ENCODE results near the gene R3HDM2. TPM values are rescaled to one million over a fixed set of nuclear protein-coding genes. Genes with fewer than 3 reads are reported as not detected.

R3HDM2 gene
- total RNA-seq, 4 donors from 2014 or later = 30.3 to 41.5 (median 35.1) TPM

DNA sequence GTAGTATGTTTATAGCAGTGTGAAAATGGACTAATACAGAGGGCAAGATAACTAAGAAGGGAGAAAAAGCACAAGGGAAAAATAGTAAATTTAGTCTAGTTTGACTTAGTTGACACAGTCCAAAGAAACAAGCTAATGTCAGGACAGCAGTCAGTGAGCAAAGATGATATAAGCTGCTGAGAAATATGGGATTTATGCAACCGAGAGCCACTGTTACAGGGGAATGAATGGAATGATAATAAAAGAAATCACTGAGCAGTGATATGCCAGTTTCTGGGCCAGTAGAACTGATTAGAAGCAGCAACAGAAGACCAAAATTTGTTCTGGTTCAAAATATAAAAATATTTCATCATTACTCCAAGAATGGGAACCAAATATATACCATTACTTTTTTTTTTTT lies 60.1 kb downstream of the R3HDM2 start:
- WGBS = 49% methylated on average over 1 of the region's 1 CpG
- intact Hi-C loops (cut with DNase I) = no loop called here

DNA sequence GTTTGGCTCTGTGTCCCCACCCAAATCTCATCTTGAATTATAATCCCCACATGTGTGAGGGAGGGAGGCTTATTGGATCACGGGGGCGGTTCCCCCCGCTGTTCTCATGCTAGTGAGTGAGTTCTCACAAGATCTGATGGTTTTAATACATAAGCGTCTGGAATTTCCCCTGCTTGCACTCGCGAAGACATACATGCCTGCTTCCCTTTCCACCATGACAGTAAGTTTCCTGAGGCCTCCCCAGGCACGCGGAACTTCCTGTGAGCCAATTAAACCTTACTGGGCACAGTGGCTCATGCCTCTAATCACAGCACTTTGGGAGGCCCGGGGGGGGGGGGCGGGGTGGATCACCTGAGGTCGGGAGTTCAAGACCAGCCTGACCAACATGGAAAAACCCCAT lies 60.8 kb downstream of the R3HDM2 start:
- intact Hi-C loops (cut with DNase I) = no loop called here
- peaks cover 0 to 4% (median 0%) of the 10 kb centered on the region in 4 donors for H3K9me3 ChIP-seq
- TF ChIP-seq POLR2AphosphoS5 (IDR thresholded peaks at IDR 0.05) = no peak
- no peak for TF ChIP-seq POLR2A (IDR thresholded peaks at IDR 0.05; ENCODE audit: low read depth)
- TF ChIP-seq, protein P1, sequence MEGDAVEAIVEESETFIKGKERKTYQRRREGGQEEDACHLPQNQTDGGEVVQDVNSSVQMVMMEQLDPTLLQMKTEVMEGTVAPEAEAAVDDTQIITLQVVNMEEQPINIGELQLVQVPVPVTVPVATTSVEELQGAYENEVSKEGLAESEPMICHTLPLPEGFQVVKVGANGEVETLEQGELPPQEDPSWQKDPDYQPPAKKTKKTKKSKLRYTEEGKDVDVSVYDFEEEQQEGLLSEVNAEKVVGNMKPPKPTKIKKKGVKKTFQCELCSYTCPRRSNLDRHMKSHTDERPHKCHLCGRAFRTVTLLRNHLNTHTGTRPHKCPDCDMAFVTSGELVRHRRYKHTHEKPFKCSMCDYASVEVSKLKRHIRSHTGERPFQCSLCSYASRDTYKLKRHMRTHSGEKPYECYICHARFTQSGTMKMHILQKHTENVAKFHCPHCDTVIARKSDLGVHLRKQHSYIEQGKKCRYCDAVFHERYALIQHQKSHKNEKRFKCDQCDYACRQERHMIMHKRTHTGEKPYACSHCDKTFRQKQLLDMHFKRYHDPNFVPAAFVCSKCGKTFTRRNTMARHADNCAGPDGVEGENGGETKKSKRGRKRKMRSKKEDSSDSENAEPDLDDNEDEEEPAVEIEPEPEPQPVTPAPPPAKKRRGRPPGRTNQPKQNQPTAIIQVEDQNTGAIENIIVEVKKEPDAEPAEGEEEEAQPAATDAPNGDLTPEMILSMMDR (IDR thresholded peaks at IDR 0.05) = no peak
- no peak for TF ChIP-seq EP300 (IDR thresholded peaks at IDR 0.05)
- H3K4me3 ChIP-seq = no peak overlapping the region
- no peak overlapping the region for H3K27ac ChIP-seq (replicated peaks in 1 of 4)
- H3K36me3 ChIP-seq = no peaks in the 10 kb centered on the region
- DNase-seq (ENCODE audit: extremely low spot score) = no peak
- peaks cover 18 to 31% (median 27%) of the 10 kb centered on the region in 4 donors for H3K4me1 ChIP-seq
- 98% methylated on average over 9 of the region's 11 CpGs for WGBS
- no peaks in the 10 kb centered on the region for H3K27me3 ChIP-seq

More for the DNA sequence above, 60.1 kb downstream of the R3HDM2 start:
- no peak overlapping the region for H3K4me3 ChIP-seq
- peaks cover 18 to 31% (median 27%) of the 10 kb centered on the region in 4 donors for H3K4me1 ChIP-seq
- TF ChIP-seq POLR2AphosphoS5 (IDR thresholded peaks at IDR 0.05) = no peak
- TF ChIP-seq POLR2A (IDR thresholded peaks at IDR 0.05; ENCODE audit: low read depth) = no peak
- no peak for TF ChIP-seq EP300 (IDR thresholded peaks at IDR 0.05)
- TF ChIP-seq, protein P1 (IDR thresholded peaks at IDR 0.05) = no peak
- H3K36me3 ChIP-seq = no peaks in the 10 kb centered on the region
- peaks cover 0 to 4% (median 0%) of the 10 kb centered on the region in 4 donors for H3K9me3 ChIP-seq
- H3K27me3 ChIP-seq = no peaks in the 10 kb centered on the region
- H3K27ac ChIP-seq (replicated peaks in 1 of 4) = no peak overlapping the region
- no peak for DNase-seq (ENCODE audit: extremely low spot score)

DNA sequence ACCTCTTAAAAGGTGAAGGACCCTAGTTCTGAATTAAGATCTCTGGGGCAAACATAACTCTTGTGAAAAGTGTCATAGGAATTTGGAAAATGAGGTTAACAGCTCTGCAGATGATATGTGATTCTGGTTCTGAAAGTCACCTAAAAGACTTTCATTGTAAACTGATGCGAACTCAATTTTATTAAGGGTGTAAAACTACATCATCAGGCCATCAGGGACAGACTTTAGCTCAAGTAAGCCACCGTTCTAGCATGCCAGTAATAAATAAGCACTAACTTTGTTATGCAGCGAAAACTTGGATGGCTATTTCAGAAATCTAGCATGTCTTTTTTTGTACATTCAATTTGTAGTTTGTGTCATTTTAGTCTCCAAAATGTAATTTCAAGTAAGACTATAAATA lies 61.6 kb downstream of the R3HDM2 start:
- H3K9me3 ChIP-seq = peaks cover 0 to 4% (median 0%) of the 10 kb centered on the region in 4 donors
- H3K27ac ChIP-seq (replicated peaks in 1 of 4) = no peak overlapping the region
- intact Hi-C loops (cut with DNase I) = no loop called here
- H3K4me1 ChIP-seq = peaks cover 18 to 31% (median 27%) of the 10 kb centered on the region in 4 donors
- no peaks in the 10 kb centered on the region for H3K27me3 ChIP-seq
- H3K36me3 ChIP-seq = no peaks in the 10 kb centered on the region
- WGBS = 98% methylated on average over 3 of the region's 3 CpGs
- TF ChIP-seq, protein P1 (IDR thresholded peaks at IDR 0.05) = no peak
- TF ChIP-seq POLR2AphosphoS5 (IDR thresholded peaks at IDR 0.05) = no peak
- no peak for TF ChIP-seq POLR2A (IDR thresholded peaks at IDR 0.05; ENCODE audit: low read depth)
- no peak for TF ChIP-seq EP300 (IDR thresholded peaks at IDR 0.05)
- no peak overlapping the region for H3K4me3 ChIP-seq
- DNase-seq (ENCODE audit: extremely low spot score) = no peak

DNA sequence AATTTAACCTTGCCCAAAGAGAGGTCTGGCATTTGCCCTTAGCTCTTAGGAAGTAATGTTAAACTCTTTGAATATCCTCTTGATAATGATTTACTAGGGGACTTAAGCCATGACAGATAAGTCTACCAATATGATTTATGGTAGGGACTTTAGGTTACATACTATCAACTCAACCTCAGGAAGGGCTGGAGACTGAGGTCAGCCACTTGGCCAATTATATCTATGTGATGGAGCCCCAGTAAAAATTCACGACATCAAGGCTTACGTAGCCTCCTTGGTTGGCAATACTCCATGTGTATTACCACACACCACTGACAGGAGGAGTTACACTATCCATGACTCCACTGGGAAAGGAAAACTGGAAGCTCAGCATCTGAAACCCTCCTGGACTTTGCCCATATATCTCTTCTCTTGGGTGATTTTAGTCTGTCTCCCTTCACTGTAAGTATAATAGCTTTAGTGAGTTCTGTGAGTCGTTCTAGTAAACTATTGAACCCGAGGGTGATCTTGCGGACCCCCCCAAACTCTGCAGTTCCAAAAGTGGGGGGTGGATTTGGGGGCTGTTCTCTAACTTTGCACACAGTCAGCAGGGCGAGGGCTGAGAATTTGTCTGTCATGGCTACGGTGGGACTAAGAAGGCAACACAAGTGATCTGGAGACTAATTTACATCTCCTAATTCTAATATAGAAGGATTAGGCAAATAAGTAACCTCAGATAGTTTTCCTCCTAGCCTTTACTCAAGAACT lies 62.3 kb downstream of the R3HDM2 start:
- no peak for DNase-seq (ENCODE audit: extremely low spot score)
- Histone ChIP-seq H3K4me3 (no peak overlapping the region), H3K27ac (replicated peaks in 1 of 4) (no peak overlapping the region), H3K9me3 (peaks cover 0 to 4% (median 0%) of the 10 kb centered on the region in 4 donors), H3K27me3 (no peaks in the 10 kb centered on the region), H3K36me3 (no peaks in the 10 kb centered on the region), H3K4me1 (peaks cover 18 to 31% (median 27%) of the 10 kb centered on the region in 4 donors)
- TF ChIP-seq EP300 (IDR thresholded peaks at IDR 0.05) (no peak), POLR2A (IDR thresholded peaks at IDR 0.05; ENCODE audit: low read depth) (no peak), POLR2AphosphoS5 (IDR thresholded peaks at IDR 0.05) (no peak)
- TF ChIP-seq, protein P1 (IDR thresholded peaks at IDR 0.05) = no peak
- 96% methylated on average over 7 of the region's 7 CpGs for WGBS
- intact Hi-C loops (cut with DNase I) = no loop called here

Data from esophagus muscularis mucosa (tissue), 4 donors.